ENCODE measurements around the gene PDIK1L. TPM values are rescaled to one million over a fixed set of nuclear protein-coding genes. Genes with fewer than 3 reads are reported as not detected.

Gene PDIK1L
- total and polyA plus RNA-seq, 9 of the 15 experiments (the other 6 are each of a cell fraction or from before 2014, with no cell fraction given) = 12.8 to 30.2 (median 21.5) TPM

- H4K20me1 ChIP-seq (replicated peaks; ENCODE audit: control insufficient read depth, insufficient read depth, low read length) = no peaks in the 10 kb centered on the region
- no TSS peak for BruUV-seq (replicated peaks)
- no peak overlapping the region for H2AFZ ChIP-seq (ENCODE audit: low read depth, low read length)
- ChIA-PET POLR2A (interaction anchor here (0.6 to 13.3 kb wide), 17 partner anchors 9 to 226 kb away, joined by 3 to 237 read pairs (median 4); partner anchors contain the start of genes EXTL1 and PDIK1L), CTCF (ENCODE audit: low intra/inter-chr PET ratio) (interaction anchor here (0.5 kb wide), 1 partner anchor 17 kb away, joined by 3 read pairs; no protein-coding TSS in a partner anchor)
- H3K9ac ChIP-seq (ENCODE audit: insufficient read depth in 1 of 2, low read depth in 2 of 2, low read length in 2 of 2) = peak overlapping the region; percentile 0 to 97; a peak in 3 of 4 replicates
- FAIRE-seq (peak; percentile 19), ATAC-seq (no peak), DNase-seq (ENCODE audit: extremely low read depth in 1 of 4, low spot score in 3 of 4) (peak in 1 of 4 experiments; percentile 38)
- H3K9me3 ChIP-seq (replicated peaks; ENCODE audit: control insufficient read depth, insufficient read depth, low read depth, low read length) = no peaks in the 10 kb centered on the region
- in situ Hi-C loops (cut with MboI) (no loop called here), intact Hi-C loops (cut with micrococcal nuclease) (no loop called here)
- H3K36me3 ChIP-seq (ENCODE audit: control insufficient read depth, insufficient read depth, low read length) = peaks cover 65% of the 10 kb centered on the region
- peaks cover 11 to 54% of the 10 kb centered on the region in 2 experiments for H3K4me1 ChIP-seq (replicated peaks in 1 of 2; ENCODE audit: control insufficient read depth in 2 of 2, insufficient read depth in 2 of 2, low read length in 2 of 2)
- no peak overlapping the region for H3K4me3 ChIP-seq
- H3K4me2 ChIP-seq (ENCODE audit: insufficient read depth, low read length) = peak overlapping the region; percentile 38; the same call in 1 of the 2 replicates
- H3K27me3 ChIP-seq (ENCODE audit: control insufficient read depth in 2 of 2, insufficient read depth in 2 of 2, low read length in 2 of 2) = no peaks in the 10 kb centered on the region
- 21% methylated on average over 8 of the region's 8 CpGs for WGBS (ENCODE audit: insufficient coverage, low coverage, missing lambda C conversion rate)
- peak overlapping the region; percentile 99 for H3K27ac ChIP-seq (ENCODE audit: extremely low read depth, low read depth, low read length)
- H3K9me1 ChIP-seq (ENCODE audit: control insufficient read depth, insufficient read depth, low read length) = no peaks in the 10 kb centered on the region
- peaks cover 80% of the 10 kb centered on the region for H3K79me2 ChIP-seq (ENCODE audit: control insufficient read depth, insufficient read depth, low read length)
- TF ChIP-seq RERE (CRISPR knock-in tag; IDR thresholded peaks at IDR 0.05; ENCODE audit: borderline replicate concordance) (peak; percentile 83; the same call in 1 of the 2 replicates), FOXM1 (IDR thresholded peaks at IDR 0.05; ENCODE audit: low read depth) (0 out of 2 replicates have a peak, but pooled peaks have one; percentile 27), FOXM1 (CRISPR knock-in tag; IDR thresholded peaks at IDR 0.05; ENCODE audit: low read depth) (no peak), RBBP5 (IDR thresholded peaks at IDR 0.05; ENCODE audit: borderline replicate concordance, insufficient read depth, low read length, poor library complexity, severe bottlenecking) (no peak), ZNF609 (CRISPR knock-in tag; IDR thresholded peaks at IDR 0.05; ENCODE audit: borderline replicate concordance) (no peak), SP1 (CRISPR knock-in tag; IDR thresholded peaks at IDR 0.05) (peak; percentile 40; the same call in 1 of the 2 replicates), ZNF24 (IDR thresholded peaks at IDR 0.05) (no peak)
Measured at GRCh38 chr1:26121854-26122773, 10.5 kb downstream of the PDIK1L start.
